Stimulated activated CD4-positive, alpha-beta T cell treated with anti-CD3 and anti-CD28 coated beads, Interleukin-12 subunit alpha, Interleukin-12 subunit beta, amount 100 ng/mL, for 48 hours (primary cell): ENCODE results near the gene ACO2.
"Not testable (repeated sequence)": the region's sequence is repeated elsewhere in the genome, so short reads cannot be mapped to it uniquely, and the experiment has no call there.

Source experiments
- DNase-seq, 3 donors: peaks; one replicate each; pipeline ENCODE4 v3.0.0-alpha.2; 2020; ENCODE audit warnings: low read depth in 2 of 3, low spot score in 1 of 3

ACO2 gene

GRCh38 chr22:41468381-41469217 is at the start of gene ACO2, which contains the start of gene PHF5A:
Gene ACO2 (plus strand): TSS chr22:41469117. CDS start chr22:41469147, 30 bp downstream.
Gene PHF5A (minus strand): TSS chr22:41468692. CDS start chr22:41468653, 39 bp downstream.
- peak; percentile 96 to 99 (median 98) for DNase-seq

GRCh38 chr22:41425660-41426365 is 43.1 kb upstream of the ACO2 start:
- DNase-seq: no peak

GRCh38 chr22:41429232-41429950 is 39.5 kb upstream of the ACO2 start:
- DNase-seq: no peak

DNA sequence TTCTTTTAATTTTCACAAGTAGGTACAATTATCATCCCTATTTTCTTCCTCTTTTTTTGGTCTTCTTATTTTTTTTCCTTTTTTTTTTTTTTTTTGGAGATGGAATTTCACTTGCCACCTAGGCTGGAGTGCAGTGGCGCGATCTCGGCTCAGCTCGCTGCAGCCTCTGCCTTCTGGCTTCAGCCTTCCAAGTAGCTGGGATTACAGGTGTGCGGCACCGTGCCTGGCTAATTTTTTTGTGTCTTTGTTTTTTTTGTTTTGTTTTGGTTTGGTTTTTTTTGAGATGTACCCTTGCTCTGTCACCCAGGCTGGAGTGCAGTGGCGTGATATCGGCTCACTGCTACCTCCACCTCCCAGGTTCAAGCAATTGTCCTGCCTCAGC is 39.0 kb upstream of the ACO2 start:
- no peak for DNase-seq

DNA sequence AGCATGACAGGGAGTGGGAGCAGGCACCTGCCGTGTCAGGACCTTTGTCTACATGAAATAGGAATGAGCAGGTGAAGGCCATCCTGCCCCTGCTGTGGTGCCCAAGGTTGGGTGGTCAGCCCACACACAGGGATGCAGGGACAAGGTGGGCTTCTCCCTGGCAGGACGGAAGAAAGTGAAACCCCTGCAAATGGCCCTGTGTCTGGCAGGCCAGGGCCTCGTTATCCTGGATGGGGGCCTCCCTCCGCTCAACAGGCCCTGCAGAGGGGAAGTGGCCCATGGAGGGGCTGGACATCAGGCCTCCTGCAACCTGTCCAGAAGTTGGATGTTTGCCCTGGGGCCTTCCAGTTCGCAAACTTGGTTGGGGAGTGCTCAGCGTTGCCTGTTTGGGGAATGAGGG is 37.3 kb upstream of the ACO2 start:
- no peak for DNase-seq

GRCh38 chr22:41433480-41433879 is 35.4 kb upstream of the ACO2 start:
- DNase-seq: not testable (repeated sequence)

DNA sequence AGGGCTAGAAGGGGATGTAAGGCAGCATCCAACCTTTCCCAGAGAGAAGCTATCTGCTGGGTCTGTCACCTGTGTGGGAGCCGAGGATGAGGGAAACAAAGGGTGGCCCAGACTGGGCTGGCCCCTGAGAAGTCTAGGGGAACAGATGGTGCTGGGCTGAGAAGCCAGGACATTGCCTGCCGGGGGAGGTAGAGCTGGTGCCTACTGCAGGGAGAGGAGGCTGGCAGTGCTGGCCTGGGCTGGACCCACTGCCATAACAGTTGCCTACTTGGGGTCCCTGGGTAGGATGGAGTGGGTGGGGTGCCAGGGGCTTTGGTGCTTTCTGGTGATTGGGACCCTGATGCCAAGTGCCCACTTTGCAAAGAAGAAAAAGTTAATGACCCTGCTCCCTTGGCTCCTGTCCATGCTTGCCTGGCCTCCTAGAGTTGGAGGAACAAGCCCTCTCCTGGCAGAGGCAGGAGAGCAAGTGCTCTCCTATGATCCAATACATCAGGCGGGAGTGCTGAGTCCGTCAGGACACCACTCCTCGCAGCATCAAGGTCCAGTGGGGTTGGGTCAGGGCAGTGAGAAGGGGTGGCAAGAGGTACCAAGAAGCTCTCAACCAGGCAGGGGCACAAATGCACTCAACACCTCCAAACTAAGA is 34.4 kb upstream of the ACO2 start:
- not testable (repeated sequence) for DNase-seq

DNA sequence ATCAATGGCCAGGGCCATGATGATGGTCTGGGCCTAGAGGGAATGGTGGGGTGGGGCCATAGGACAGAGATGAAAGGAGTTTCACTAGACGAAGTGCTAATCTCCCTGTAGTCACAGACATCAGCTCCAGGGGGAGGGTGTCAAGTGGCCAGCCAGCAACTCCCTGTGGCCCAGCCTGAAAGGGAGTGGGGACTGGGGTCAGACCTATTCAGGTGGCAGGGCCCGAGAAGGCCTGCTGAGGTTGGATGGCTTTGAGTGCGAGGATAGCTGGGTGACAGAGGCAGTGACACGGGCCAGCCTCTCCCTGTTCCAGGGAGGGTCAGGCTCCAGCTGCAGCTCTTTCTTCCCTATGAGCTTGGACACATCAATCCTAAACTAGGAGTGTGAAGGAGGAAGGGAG is 33.4 kb upstream of the ACO2 start:
- no peak for DNase-seq

DNA sequence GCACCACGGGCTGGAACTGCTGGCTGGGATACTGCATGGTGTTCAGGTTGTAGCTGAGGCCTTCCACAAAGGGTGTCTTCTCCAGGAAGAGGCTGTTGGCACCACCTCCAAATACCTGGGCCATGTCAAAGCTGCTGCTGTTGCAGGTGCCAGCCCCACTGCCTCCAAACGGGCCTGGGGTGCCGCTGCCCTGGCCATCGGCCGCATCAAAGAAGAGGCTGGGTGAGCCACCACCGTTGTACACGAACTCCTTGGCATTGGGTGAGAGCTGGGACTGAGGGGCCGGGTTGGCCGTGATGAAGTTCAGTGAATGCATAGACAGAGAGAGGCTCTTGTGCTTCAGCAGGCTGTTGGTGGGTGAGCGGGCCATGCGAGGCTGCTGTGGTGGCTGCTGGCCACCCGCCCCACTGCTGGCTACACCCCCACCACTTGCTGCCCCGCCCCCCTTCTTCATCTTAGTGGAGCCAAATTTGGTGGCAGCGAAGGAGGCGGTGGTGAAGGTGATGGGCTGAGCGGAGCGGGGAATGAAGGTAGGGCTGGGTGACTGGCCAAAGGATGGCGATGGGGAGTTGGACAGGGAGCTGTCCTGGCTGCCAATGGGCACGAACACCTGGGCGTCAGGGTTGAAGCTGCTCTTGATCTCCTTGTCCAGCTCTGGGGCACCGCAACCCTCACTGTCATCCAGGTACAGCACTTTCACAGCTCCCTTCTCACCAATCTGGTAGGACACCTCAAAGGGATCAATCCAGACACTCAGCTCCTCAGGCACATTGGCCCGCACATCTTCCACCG is 32.4 kb upstream of the ACO2 start:
- DNase-seq: no peak

GRCh38 chr22:41437198-41437597 is 31.7 kb upstream of the ACO2 start:
- DNase-seq: no peak

GRCh38 chr22:41440511-41440910 is 28.4 kb upstream of the ACO2 start:
- DNase-seq: not testable (repeated sequence)

DNA sequence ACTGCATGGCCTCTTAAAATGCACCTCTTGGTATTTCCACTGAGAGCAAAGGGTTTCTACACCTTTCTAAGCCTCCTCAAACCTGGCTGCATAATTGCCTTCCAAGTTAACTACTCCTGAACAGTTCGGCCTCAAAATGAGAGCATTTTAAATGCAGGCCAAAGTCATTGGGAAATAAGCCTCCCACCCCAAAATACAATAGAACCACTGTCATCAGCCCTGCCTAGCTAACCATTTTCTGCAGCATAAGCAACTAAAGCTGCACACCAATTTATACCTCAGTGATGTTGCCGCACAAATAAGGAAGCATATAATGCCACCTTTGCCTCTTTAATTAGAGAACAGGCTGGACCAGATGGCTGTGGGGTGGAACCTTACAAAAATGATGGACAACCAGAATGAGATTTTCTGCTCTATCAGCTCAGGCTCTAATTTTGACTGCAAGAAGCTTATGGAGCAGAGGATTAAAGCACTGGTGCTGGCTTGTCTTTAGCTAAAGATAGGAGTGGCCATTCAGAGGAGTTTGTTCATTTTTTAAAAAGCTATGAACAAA is 26.6 kb upstream of the ACO2 start:
- DNase-seq: no peak

GRCh38 chr22:41444360-41445128 is 24.4 kb upstream of the ACO2 start:
- peak; percentile 84 to 87 (median 84) for DNase-seq

- peak in 2 of 3 donors; percentile 8 to 30 for DNase-seq
Measured at GRCh38 chr22:41445129-41446056, 23.5 kb upstream of the ACO2 start.

DNA sequence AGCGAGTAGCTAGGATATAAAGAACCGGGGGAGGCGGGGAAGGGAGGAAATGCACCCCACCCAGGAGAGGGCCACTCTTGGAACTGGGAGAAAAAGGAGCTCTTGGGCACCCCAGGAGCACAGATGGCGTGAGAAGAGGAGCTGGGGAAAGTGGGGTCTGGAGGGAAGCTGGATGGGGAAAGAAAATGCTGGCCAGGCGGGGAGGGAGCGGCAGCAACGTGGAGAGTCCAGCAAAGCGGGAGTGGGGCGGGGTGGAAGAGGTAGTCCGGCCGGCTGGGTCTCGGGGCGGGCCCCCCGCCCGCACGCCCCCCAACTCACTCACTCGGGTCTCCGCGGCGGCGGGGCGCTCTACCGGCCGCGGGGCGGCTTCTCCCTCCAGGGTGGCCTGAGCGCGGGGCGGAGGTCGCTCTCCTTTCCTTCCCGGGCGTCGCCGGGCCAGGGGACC is 22.8 kb upstream of the ACO2 start:
- no peak for DNase-seq

- DNase-seq: peak; percentile 92 to 94 (median 93)
Measured at GRCh38 chr22:41446639-41447434, 22.1 kb upstream of the ACO2 start, which contains the start of gene TOB2. Gene TOB2 (minus strand): TSS chr22:41446801. CDS start chr22:41437345, 9,456 bp downstream.
